PC-3 (cell line): ENCODE data around the gene NCS1. TPM values are rescaled to one million over a fixed set of nuclear protein-coding genes. Genes with fewer than 3 reads are reported as not detected.

Source experiments
- ATAC-seq: fragments of 200-7000 bp; cut with Tn5 transposase; 2 replicates; pipeline ENCODE4 v1.9.1; 2020; ENCODE audit warnings: mild to moderate bottlenecking, moderate library complexity
- Bru-seq: library from RNA; stranded (reverse); fragments of 400-500 nt; gene quantifications from one replicate; lab custom pipeline; 2021; lab: Mats Ljungman, UMichigan
- BruChase-seq, 2 experiments: library from RNA; stranded (reverse); fragments of 400-500 nt; gene quantifications; one replicate each; lab custom pipeline; 2021; lab: Mats Ljungman, UMichigan
- BruUV-seq: library from RNA; stranded (reverse); fragments of 400-500 nt; replicated peaks from 2 replicates; lab custom pipeline; 2021; lab: Mats Ljungman, UMichigan
- CTCF ChIA-PET: fragments of 300-600 bp; sonication (Branson Sonifier 250); formaldehyde crosslinking; loops from one replicate; lab custom pipeline; 2022; ENCODE audit warnings: antibody characterized with exemption; lab: Charles Lee
- POLR2A ChIA-PET: fragments of 300-600 bp; sonication (Branson Sonifier 250); formaldehyde crosslinking; loops from one replicate; lab custom pipeline; 2022; ENCODE audit warnings: antibody characterized with exemption; ENCODE audit not compliant: unreplicated experiment; lab: Charles Lee
- DNase-seq: peaks from one replicate; pipeline ENCODE4 v3.0.0-alpha.2; 2015
- H2AFZ ChIP-seq: fragments of 300-600 bp; sonication (generic); 2 replicates; pipeline ENCODE4 v1.6.0; 2016; ENCODE audit warnings: antibody characterized with exemption, low read length
- H3F3A ChIP-seq: fragments of 300-600 bp; sonication (generic); one replicate; pipeline ENCODE4 v1.6.0; 2017; ENCODE audit warnings: antibody characterized with exemption, low read length, control low read depth, mild to moderate bottlenecking; ENCODE audit not compliant: unreplicated experiment
- H3K27ac ChIP-seq: fragments of 300-600 bp; sonication (generic); 2 replicates; pipeline ENCODE4 v1.5.1; 2016; ENCODE audit warnings: mild to moderate bottlenecking, low read length
- H3K27me3 ChIP-seq: fragments of 300-600 bp; sonication (generic); 2 replicates; pipeline ENCODE4 v1.6.1; 2016; ENCODE audit warnings: low read length, mixed read lengths
- H3K36me3 ChIP-seq: fragments of 300-600 bp; sonication (generic); 2 replicates; pipeline ENCODE4 v1.6.1; 2016; ENCODE audit warnings: low read depth, mixed run types, low read length, mixed read lengths
- H3K4me1 ChIP-seq: fragments of 300-600 bp; sonication (generic); 2 replicates; pipeline ENCODE4 v1.5.1; 2016; ENCODE audit warnings: low read length; ENCODE audit not compliant: insufficient read depth
- H3K4me2 ChIP-seq: fragments of 300-600 bp; sonication (generic); 2 replicates; pipeline ENCODE4 v1.6.0; 2016; ENCODE audit warnings: low read length
- H3K4me3 ChIP-seq: fragments of 300-600 bp; sonication (generic); 2 replicates; pipeline ENCODE4 v1.5.1; 2016; ENCODE audit warnings: mild to moderate bottlenecking, low read length, mixed read lengths
- H3K79me2 ChIP-seq: fragments of 300-600 bp; sonication (generic); 2 replicates; pipeline ENCODE4 v1.6.1; 2017; ENCODE audit warnings: low read length, mixed read lengths
- H3K9ac ChIP-seq: fragments of 300-600 bp; sonication (generic); 2 replicates; pipeline ENCODE4 v1.6.0; 2016; ENCODE audit warnings: mild to moderate bottlenecking, low read length
- H3K9me2 ChIP-seq: fragments of 300-600 bp; sonication (generic); replicated peaks from 2 replicates; pipeline ENCODE4 v1.6.1; 2016; ENCODE audit warnings: mixed run types, low read length, mixed read lengths
- H3K9me3 ChIP-seq: fragments of 300-600 bp; sonication (generic); 2 replicates; pipeline ENCODE4 v1.6.1; 2016; ENCODE audit warnings: low read length, mixed read lengths
- H4K20me1 ChIP-seq: fragments of 300-600 bp; sonication (generic); 2 replicates; pipeline ENCODE4 v1.6.1; 2016; ENCODE audit warnings: low read length, mixed read lengths
- CTCF ChIP-seq: fragments of 300-600 bp; sonication (generic); conservative IDR thresholded peaks from 2 replicates; pipeline ENCODE4 v1.5.1; 2017; ENCODE audit warnings: antibody characterized with exemption, low read depth, mild to moderate bottlenecking, low read length
- EZH2 ChIP-seq: fragments of 300-600 bp; sonication (generic); IDR thresholded peaks from one replicate; pipeline ENCODE4 v1.6.1; 2017; ENCODE audit warnings: antibody characterized with exemption, mild to moderate bottlenecking, low read length; ENCODE audit not compliant: unreplicated experiment
- EZH2phosphoT487 ChIP-seq: fragments of 300-600 bp; sonication (generic); IDR thresholded peaks from 2 replicates; pipeline ENCODE4 v1.6.1; 2018; ENCODE audit warnings: mild to moderate bottlenecking, antibody characterized with exemption, low read length, borderline replicate concordance
- intact Hi-C: fragments of 100-400 bp; cut with micrococcal nuclease; formaldehyde crosslinking; loops from 2 replicates; pipeline ENCODE4 v1.9.0; 2023
- long read RNA-seq: library from polyadenylated mRNA; unstranded; transcript quantifications from one replicate; pipeline ENCODE4 v2.0.0, GENCODE V29; 2021; ENCODE audit not compliant: unreplicated experiment
- total RNA-seq: library from RNA; depleted of rRNA; stranded (reverse); fragments of >200 nt; gene quantifications from 2 replicates; pipeline ENCODE4 v1.2.3, GENCODE V29; 2014; rRNA removed

Gene NCS1
- 13.4 and 14.0 TPM in 2 replicates for total RNA-seq
- percentile 43 among the genes with signal in this experiment for Bru-seq, nascent RNA
- percentile 52 among the genes with signal in this experiment for BruChase-seq, experiment 1, labeled RNA remaining after a 6-hour chase
- percentile 43 among the genes with signal in this experiment for BruChase-seq, experiment 2, labeled RNA remaining after a 2-hour chase
- long read RNA-seq, full-length matches to known transcripts, result 3 of 19 reads
- long read RNA-seq, partial matches to known transcripts, result 10 of 19 reads
- long read RNA-seq, other reads (novel, unspliced or antisense), result 6 of 19 reads

DNA sequence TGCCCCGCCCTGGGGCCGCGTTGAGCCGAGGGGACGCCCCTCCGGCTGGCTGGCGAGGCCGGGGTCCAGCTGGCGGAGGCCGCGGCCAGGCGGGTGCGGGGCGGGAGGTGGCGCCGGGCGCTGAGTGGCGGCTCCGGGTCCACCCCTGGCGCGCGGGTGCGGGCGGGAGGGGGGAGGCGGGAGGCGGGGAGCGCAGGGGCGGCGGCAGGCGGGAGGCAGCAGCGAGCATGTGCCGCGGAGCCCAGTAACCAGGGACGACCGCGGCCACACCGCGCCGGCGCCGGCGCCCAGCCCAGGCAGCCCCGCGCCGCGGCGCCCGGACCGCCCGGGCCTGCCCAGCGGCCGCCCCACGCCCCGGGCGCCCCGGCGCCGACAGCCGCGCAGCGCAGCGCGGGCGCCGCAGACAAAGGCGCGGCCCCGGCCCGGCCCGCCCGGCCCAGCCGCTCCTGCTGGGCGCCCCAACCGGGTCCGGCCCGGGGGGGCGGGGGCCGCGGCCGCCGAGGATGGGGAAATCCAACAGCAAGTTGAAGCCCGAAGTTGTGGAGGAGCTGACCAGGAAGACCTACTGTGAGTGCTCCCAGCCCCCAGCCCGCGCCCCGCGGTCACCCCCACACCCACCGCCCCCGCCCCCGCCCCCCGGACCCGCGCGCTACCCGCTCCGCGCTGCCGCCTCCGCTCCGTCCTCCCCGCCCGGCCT lies at the start of gene NCS1:
Gene NCS1, plus strand, starts transcription at position 244 of the 697 bp plus-strand sequence. Its CDS starts 260 bp downstream, at position 504.
- ATAC-seq (peak; percentile 74), DNase-seq (peak; percentile 38)
- no peaks in the 10 kb centered on the region for H4K20me1 ChIP-seq
- intact Hi-C loops, result no loop called here
- TF ChIP-seq CTCF (no peak), EZH2phosphoT487 (no peak), EZH2 (no peak)
- H3K4me3 ChIP-seq, result peak within 1 kb of the TSS; percentile 75
- no peaks in the 10 kb centered on the region for H3K9me2 ChIP-seq
- H3K27me3 ChIP-seq, result no peaks in the 10 kb centered on the region
- H3F3A ChIP-seq, result no peaks in the 10 kb centered on the region
- 0 out of 2 replicates have a peak, but pooled peaks cover 4% of the 10 kb centered on the region for H3K4me1 ChIP-seq
- ChIA-PET CTCF (no interaction called here), POLR2A (no interaction called here)
- H3K9me3 ChIP-seq, result no peaks in the 10 kb centered on the region
- peak within 1 kb of the TSS; percentile 92 for H3K4me2 ChIP-seq
- no TSS peak for BruUV-seq
- peaks cover 43% of the 10 kb centered on the region for H3K79me2 ChIP-seq
- peak within 1 kb of the TSS; percentile 88 for H2AFZ ChIP-seq
- no peak within 1 kb of the TSS for H3K27ac ChIP-seq
- no peaks in the 10 kb centered on the region for H3K36me3 ChIP-seq
- peak within 1 kb of the TSS; percentile 47 for H3K9ac ChIP-seq

DNA sequence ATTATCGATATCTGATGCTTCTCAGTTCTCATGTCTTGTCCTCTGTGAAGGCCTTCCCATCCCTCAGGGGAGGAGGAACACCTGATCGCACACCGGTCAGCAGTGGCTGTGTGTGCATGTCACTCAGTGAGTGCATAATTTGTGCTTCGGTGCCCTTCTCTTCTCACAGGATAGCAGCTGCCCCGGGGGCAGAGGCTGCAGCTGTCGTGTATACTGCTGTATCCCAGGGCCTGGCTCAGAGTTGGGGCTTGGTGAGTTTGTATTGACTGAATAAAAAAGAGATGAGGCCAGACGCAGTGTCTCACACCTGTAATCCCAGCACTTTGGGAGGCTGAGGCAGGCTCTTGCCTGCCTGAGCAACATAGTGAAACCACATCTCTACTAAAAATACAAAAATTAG lies 49.7 kb upstream of the NCS1 start:
- no peak for DNase-seq
- Histone ChIP-seq H3K79me2 (no peaks in the 10 kb centered on the region), H3K9ac (no peak overlapping the region), H2AFZ (no peak overlapping the region), H3K4me1 (peaks cover 16% of the 10 kb centered on the region; the same call in 1 of the 2 replicates), H3K9me3 (no peaks in the 10 kb centered on the region), H3K27me3 (no peaks in the 10 kb centered on the region), H3K9me2 (no peaks in the 10 kb centered on the region), H3K36me3 (no peaks in the 10 kb centered on the region), H3K4me3 (no peak overlapping the region), H3K27ac (no peak overlapping the region), H3K4me2 (no peak overlapping the region), H4K20me1 (no peaks in the 10 kb centered on the region), H3F3A (no peaks in the 10 kb centered on the region)
- ChIA-PET POLR2A (no interaction called here), CTCF (no interaction called here)
- TF ChIP-seq EZH2 (no peak), CTCF (no peak), EZH2phosphoT487 (no peak)
- intact Hi-C loops, result no loop called here
- no peak for ATAC-seq
- BruUV-seq, result no TSS peak
